ENCODE data around the gene MED27.

MED27 gene

DNA sequence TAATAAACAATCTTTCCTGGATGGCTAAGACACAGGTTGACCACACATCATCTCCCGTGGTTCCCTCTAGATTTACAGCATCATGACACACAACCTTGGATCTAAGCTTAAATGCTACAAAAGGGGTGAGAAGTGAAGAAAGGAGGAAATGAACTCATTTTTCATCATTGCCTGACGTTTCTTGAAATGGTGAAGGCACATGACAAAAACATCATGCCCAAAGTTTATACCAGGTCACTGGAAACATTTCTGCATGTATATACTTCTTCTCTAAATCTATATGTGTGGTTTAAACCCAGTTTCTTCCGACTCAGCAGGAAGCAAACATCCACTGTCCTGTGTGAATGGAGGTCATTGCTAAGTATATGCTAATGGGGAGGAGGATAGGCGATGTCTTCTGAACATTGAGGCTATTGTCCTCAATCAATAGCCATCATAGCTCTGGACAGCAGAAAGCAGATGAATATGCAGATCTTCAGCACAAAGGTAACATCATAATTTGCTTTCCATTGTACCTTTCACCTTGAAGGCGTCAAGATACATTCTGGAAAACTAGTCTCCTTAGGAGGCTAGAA, 137.4 kb downstream of the MED27 start:
- TF ChIP-seq, protein P1, sequence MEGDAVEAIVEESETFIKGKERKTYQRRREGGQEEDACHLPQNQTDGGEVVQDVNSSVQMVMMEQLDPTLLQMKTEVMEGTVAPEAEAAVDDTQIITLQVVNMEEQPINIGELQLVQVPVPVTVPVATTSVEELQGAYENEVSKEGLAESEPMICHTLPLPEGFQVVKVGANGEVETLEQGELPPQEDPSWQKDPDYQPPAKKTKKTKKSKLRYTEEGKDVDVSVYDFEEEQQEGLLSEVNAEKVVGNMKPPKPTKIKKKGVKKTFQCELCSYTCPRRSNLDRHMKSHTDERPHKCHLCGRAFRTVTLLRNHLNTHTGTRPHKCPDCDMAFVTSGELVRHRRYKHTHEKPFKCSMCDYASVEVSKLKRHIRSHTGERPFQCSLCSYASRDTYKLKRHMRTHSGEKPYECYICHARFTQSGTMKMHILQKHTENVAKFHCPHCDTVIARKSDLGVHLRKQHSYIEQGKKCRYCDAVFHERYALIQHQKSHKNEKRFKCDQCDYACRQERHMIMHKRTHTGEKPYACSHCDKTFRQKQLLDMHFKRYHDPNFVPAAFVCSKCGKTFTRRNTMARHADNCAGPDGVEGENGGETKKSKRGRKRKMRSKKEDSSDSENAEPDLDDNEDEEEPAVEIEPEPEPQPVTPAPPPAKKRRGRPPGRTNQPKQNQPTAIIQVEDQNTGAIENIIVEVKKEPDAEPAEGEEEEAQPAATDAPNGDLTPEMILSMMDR (IDR thresholded peaks at IDR 0.05) = no peak
- Histone ChIP-seq H3K27ac (no peak overlapping the region), H3K36me3 (peaks cover 18% of the 10 kb centered on the region), H3K27me3 (no peaks in the 10 kb centered on the region), H3K9me3 (no peaks in the 10 kb centered on the region), H3K4me1 (ENCODE audit: control insufficient read depth in 1 of 2, insufficient read depth in 1 of 2, low read depth in 1 of 2, low read length in 1 of 2) (no peaks in the 10 kb centered on the region), H3K4me3 (ENCODE audit: low read depth in 1 of 2, low read length in 1 of 2) (no peak overlapping the region)

DNA sequence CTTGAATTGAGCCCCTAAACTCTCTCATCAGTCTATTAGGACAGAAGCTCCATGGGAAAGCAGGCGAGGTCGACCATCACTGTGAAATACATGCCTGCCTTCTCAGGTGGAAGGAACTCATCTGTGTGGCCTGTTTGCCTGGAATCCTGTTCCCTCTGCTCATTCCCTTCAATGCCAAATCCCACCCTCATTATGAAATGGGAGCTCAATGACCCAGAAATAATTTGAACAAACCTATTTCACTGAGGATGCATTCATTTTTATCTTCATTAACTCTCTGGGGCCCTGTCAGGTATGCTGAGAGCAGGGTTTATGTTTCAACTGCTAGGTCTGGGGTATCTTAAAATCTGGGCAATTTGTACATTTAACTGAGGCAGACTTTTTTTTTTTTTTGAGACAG, 142.2 kb downstream of the MED27 start:
- peaks cover 27% of the 10 kb centered on the region for H3K36me3 ChIP-seq
- no peaks in the 10 kb centered on the region for H3K27me3 ChIP-seq
- TF ChIP-seq, protein P1 (IDR thresholded peaks at IDR 0.05) = no peak
- H3K4me1 ChIP-seq (ENCODE audit: control insufficient read depth in 1 of 2, insufficient read depth in 1 of 2, low read depth in 1 of 2, low read length in 1 of 2) = no peaks in the 10 kb centered on the region
- no peak overlapping the region for H3K27ac ChIP-seq
- H3K4me3 ChIP-seq (ENCODE audit: low read depth in 1 of 2, low read length in 1 of 2) = no peak overlapping the region
- no peaks in the 10 kb centered on the region for H3K9me3 ChIP-seq

DNA sequence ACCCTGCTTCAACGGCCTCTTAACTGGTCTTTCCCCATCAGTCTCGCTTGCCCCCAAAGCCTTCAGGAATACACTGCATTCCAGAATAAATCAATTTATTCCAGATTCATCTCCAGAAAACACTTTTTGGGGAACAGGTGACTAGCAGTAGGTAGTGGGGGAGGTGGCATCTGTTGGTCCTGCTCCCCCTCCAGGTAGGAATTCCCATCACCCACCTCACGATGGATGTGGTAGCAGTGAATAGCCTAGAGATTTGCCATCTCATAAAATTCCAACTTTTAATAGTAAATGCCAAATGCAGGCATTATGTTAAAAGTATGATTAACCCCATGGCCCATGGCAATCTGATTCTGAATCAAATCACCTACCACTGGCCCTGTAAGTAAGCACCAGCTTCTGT, 142.7 kb downstream of the MED27 start:
- Histone ChIP-seq H3K4me3 (ENCODE audit: low read depth in 1 of 2, low read length in 1 of 2) (no peak overlapping the region), H3K27ac (no peak overlapping the region), H3K4me1 (ENCODE audit: control insufficient read depth in 1 of 2, insufficient read depth in 1 of 2, low read depth in 1 of 2, low read length in 1 of 2) (no peaks in the 10 kb centered on the region), H3K36me3 (peaks cover 27% of the 10 kb centered on the region), H3K27me3 (no peaks in the 10 kb centered on the region), H3K9me3 (no peaks in the 10 kb centered on the region)
- TF ChIP-seq, protein P1 (IDR thresholded peaks at IDR 0.05) = no peak

GRCh38 chr9:131934673-131935072, 145.0 kb downstream of the MED27 start:
- Histone ChIP-seq H3K9me3 (no peaks in the 10 kb centered on the region), H3K4me1 (ENCODE audit: control insufficient read depth in 1 of 2, insufficient read depth in 1 of 2, low read depth in 1 of 2, low read length in 1 of 2) (no peaks in the 10 kb centered on the region), H3K27ac (no peak overlapping the region), H3K27me3 (no peaks in the 10 kb centered on the region), H3K36me3 (peaks cover 27% of the 10 kb centered on the region), H3K4me3 (ENCODE audit: low read depth in 1 of 2, low read length in 1 of 2) (no peak overlapping the region)
- TF ChIP-seq, protein P1 (IDR thresholded peaks at IDR 0.05) = no peak

- Histone ChIP-seq H3K27me3 (no peaks in the 10 kb centered on the region), H3K36me3 (no peaks in the 10 kb centered on the region), H3K27ac (no peak overlapping the region), H3K4me1 (ENCODE audit: control insufficient read depth in 1 of 2, insufficient read depth in 1 of 2, low read depth in 1 of 2, low read length in 1 of 2) (no peaks in the 10 kb centered on the region), H3K4me3 (ENCODE audit: low read depth in 1 of 2, low read length in 1 of 2) (no peak overlapping the region), H3K9me3 (no peaks in the 10 kb centered on the region)
- TF ChIP-seq, protein P1 (IDR thresholded peaks at IDR 0.05) = no peak
Observed at GRCh38 chr9:131927091-131927490, 152.6 kb downstream of the MED27 start.
